HL-60 (cell line): ENCODE results near the gene CDCA5.

ENCODE experiments used
- DNase-seq, 2 experiments: peaks; one replicate each; pipeline ENCODE4 v3.0.0-alpha.2; 2010 to 2020; ENCODE audit warnings: low read depth in 1 of 2, low spot score in 1 of 2
- H3K27ac ChIP-seq: fragments of 250-450 bp; sonication (Bioruptor Pico); replicated peaks from 2 replicates; pipeline ENCODE4 v1.5.1; 2020; ENCODE audit warnings: mild to moderate bottlenecking, moderate library complexity
- H3K27me3 ChIP-seq: fragments of 250-450 bp; sonication (Bioruptor Pico); 2 replicates; pipeline ENCODE4 v1.5.1; 2021; ENCODE audit warnings: mild to moderate bottlenecking, moderate library complexity; ENCODE audit not compliant: insufficient read depth, poor library complexity, severe bottlenecking
- H3K4me3 ChIP-seq: replicated peaks from 2 replicates; pipeline ENCODE4 v1.5.1; 2011; ENCODE audit warnings: mild to moderate bottlenecking, control low read depth, low read length; ENCODE audit not compliant: insufficient read depth
- CTCF ChIP-seq: IDR thresholded peaks from one replicate; pipeline ENCODE4 v1.5.1; 2011; ENCODE audit warnings: low read length, control low read depth, inconsistent platforms; ENCODE audit not compliant: insufficient read depth
- GABPA ChIP-seq: IDR thresholded peaks from 2 replicates; pipeline ENCODE4 v1.6.1; 2012; ENCODE audit warnings: low read depth
- POLR2AphosphoS5 ChIP-seq: IDR thresholded peaks from 2 replicates; pipeline ENCODE4 v1.6.1; 2012; ENCODE audit warnings: low read depth
- REST ChIP-seq: IDR thresholded peaks from 2 replicates; pipeline ENCODE4 v1.6.1; 2012; ENCODE audit warnings: low read depth; ENCODE audit not compliant: insufficient replicate concordance
- SPI1 ChIP-seq: IDR thresholded peaks from 2 replicates; pipeline ENCODE4 v1.6.1; 2012; ENCODE audit warnings: low read depth, mild to moderate bottlenecking, borderline replicate concordance

The CDCA5 gene

GRCh38 chr11:65111744-65112545 lies 28.1 kb upstream of the CDCA5 start, which contains the start of gene TM7SF2:
TSS of gene TM7SF2 (plus strand) at chr11:65111872. CDS start at chr11:65112016, 144 bp downstream.
- peak; percentile 82 to 96 for DNase-seq
- Histone ChIP-seq H3K4me3 (peak within 1 kb of the TSS; percentile 46), H3K27ac (peak within 1 kb of the TSS; percentile 34), H3K27me3 (no peaks in the 10 kb centered on the region)
- TF ChIP-seq REST: no peak
- peak; percentile 83 for TF ChIP-seq POLR2AphosphoS5

GRCh38 chr11:65111159-65111743 lies 27.4 kb upstream of the CDCA5 start:
- Histone ChIP-seq H3K4me3 (no peak overlapping the region), H3K27ac (no peak overlapping the region), H3K27me3 (no peaks in the 10 kb centered on the region)
- DNase-seq: no peak
- 0 out of 2 replicates have a peak, but pooled peaks have one; percentile 15 for TF ChIP-seq POLR2AphosphoS5
- no peak for TF ChIP-seq CTCF

GRCh38 chr11:65110354-65110861 lies 26.6 kb upstream of the CDCA5 start:
- no peak overlapping the region for H3K4me3 ChIP-seq
- no peak overlapping the region for H3K27ac ChIP-seq
- peak; percentile 67 to 90 for DNase-seq
- TF ChIP-seq POLR2AphosphoS5: 0 out of 2 replicates have a peak, but pooled peaks have one; percentile 9
- no peak for TF ChIP-seq REST
- TF ChIP-seq SPI1: peak; percentile 24; the same call in 1 of the 2 replicates
- TF ChIP-seq CTCF: peak; percentile 99
- no peak for TF ChIP-seq GABPA
- no peaks in the 10 kb centered on the region for H3K27me3 ChIP-seq
